GM13977 (cell line): Measurements from ENCODE around the gene CDH8.
"Not testable (repeated sequence)": the region's sequence is repeated elsewhere in the genome, so short reads cannot be mapped to it uniquely, and the experiment has no call there.

Experiments
- DNase-seq: peaks from one replicate; pipeline ENCODE4 v3.0.0; 2012; ENCODE audit warnings: low spot score
- CTCF ChIP-seq: IDR thresholded peaks from 2 replicates; pipeline ENCODE4 v1.5.1; 2012; ENCODE audit warnings: mild to moderate bottlenecking, control low read depth; ENCODE audit not compliant: insufficient read depth; ENCODE audit errors: extremely low read depth, missing control alignments
- in situ Hi-C: fragments of 300-500 bp; cut with MboI; formaldehyde crosslinking; loops from one replicate; pipeline ENCODE4 v1.12.0; 2022; ENCODE audit warnings: low sequenced_read_pairs, low pct_unique_long_range_greater_than_20kb, mixed read lengths, inconsistent platforms; ENCODE audit not compliant: unreplicated experiment

Gene CDH8

DNA sequence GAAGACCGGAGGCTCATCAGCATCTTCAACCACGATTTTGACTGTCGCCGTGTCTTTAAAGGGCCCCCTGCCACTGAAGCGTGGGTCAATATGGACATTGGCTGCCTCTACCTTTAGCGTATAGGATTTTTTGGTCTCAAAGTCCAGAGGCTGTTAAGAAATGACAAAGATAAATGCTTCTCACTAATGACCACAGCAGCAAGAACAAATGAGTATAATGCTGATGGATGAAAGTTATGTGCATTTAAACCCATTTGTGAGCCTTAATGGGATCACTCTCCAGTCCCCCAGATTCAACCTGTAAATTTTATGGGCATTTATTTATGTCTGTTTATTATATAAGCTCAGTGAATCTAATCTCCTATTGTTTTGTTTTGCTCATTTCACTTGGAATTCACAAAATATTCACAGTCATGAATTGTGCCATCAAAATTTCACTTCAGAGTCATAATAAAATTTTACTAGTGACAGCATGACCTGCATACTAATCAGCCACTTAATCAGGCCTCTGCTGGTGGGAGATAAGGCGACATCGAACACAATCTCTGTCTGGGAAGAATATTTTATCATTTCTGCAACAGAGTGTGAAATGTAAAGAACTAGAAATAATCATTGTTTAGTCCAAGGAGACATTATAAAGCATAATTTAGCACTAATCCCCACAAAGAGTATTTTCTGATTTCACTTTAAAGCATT, 218.5 kb downstream of the CDH8 start:
- in situ Hi-C loops: no loop called here
- no peak for DNase-seq
- no peak for TF ChIP-seq CTCF

DNA sequence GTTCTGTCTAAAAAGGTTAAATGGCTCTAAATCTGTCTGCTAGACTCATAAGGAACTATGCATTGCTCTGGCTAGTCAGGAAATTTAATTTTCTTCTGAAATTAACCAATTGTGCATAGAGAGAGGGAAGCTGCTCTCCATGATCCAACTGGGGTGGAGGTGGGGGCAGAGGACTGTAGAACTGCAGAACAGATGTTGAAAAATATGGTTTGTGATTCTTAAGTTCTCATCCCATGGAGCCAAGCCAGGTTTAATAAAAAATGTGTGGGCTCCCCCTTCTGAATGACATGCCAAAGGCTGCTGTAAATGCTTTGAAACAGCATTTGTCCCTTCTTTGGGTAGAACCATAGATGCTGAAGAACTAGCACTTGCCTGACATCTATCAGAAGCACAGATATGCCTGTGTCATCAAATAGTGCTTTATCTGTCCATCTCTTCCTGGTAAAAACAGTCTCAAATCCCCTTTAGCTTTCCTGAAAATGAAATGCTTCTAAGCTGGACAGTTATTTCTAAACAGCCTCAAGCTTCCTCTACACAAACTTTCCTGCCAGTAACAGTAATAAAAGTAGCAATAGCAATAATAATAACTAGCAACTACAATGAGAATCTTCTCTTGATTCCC, 221.4 kb downstream of the CDH8 start:
- in situ Hi-C loops: no loop called here
- TF ChIP-seq CTCF: no peak
- no peak for DNase-seq

DNA sequence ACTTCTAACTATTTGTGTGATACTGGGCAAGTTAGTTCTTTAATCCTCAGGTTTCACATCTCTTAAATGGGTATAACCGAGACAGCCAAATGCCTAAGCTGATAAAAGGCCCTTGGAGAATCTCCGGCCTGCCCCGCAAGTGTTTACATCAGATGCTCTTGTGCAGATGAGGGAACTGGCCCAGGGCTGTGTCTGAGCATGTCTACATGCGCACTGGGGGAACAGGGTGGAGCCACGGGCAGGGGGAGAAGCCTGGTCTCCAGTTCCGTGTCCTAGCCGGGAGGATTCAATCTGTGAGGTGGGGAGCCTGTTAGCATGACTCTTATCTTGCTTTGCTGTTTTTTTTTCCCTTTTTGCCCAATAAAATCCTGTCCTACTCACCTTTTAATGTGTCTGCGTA, 222.9 kb downstream of the CDH8 start:
- DNase-seq: no peak
- TF ChIP-seq CTCF: no peak
- in situ Hi-C loops: no loop called here

DNA sequence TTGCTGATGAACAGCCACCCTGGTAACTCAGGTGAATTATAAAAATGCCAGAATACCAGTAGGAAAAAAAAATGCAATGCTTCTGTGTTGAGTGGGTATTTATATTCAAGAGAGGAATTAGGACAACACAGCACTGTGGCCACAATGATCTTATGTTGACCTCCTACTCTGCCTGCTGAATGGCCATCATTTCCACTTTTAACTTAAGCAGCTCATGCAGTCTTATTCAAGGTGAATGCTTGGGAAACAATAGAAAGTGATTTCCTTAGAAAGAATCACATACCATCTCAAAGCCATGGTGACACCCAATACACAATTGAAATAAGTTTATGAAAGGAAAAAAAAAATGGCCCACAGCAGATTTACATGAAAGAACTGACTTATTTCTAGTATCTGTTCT, 224.0 kb downstream of the CDH8 start:
- in situ Hi-C loops: no loop called here
- DNase-seq: no peak
- no peak for TF ChIP-seq CTCF

- TF ChIP-seq CTCF: no peak
These were observed 228.7 kb downstream of the CDH8 start for GRCh38 chr16:61807551-61807950.

DNA sequence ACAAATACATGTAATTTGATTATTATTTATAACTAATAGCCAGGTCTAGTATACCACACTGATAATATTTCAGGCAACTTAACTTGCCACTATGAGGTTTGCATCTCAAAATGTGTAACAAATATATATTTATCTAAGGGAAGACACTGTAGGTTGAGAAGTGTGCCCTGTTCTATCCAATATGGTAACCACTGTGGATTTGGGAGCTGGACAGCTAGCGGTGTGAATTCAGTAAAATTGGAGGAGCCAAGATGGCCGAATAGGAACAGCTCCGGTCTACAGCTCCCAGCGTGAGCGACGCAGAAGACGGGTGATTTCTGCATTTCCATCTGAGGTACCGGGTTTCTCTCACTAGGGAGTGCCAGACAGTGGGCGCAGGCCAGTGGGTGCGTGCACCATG, 235.0 kb downstream of the CDH8 start:
- in situ Hi-C loops, DNase-seq: not testable (repeated sequence)

More at GRCh38 chr16:61807551-61807950, 228.7 kb downstream of the CDH8 start:
- in situ Hi-C loops: no loop called here
- no peak for DNase-seq

GRCh38 chr16:61798741-61799140, 237.5 kb downstream of the CDH8 start:
- DNase-seq: no peak
- no peak for TF ChIP-seq CTCF
- in situ Hi-C loops: no loop called here
